Measurements from ENCODE around the gene MYO15B.

GRCh38 chr17:75670868-75671267 lies 83.3 kb downstream of the MYO15B start:
- no peak for TF ChIP-seq EZH2phosphoT487 (IDR thresholded peaks at IDR 0.05; ENCODE audit: borderline replicate concordance, low read depth, low read length)
- TF ChIP-seq, protein P1, sequence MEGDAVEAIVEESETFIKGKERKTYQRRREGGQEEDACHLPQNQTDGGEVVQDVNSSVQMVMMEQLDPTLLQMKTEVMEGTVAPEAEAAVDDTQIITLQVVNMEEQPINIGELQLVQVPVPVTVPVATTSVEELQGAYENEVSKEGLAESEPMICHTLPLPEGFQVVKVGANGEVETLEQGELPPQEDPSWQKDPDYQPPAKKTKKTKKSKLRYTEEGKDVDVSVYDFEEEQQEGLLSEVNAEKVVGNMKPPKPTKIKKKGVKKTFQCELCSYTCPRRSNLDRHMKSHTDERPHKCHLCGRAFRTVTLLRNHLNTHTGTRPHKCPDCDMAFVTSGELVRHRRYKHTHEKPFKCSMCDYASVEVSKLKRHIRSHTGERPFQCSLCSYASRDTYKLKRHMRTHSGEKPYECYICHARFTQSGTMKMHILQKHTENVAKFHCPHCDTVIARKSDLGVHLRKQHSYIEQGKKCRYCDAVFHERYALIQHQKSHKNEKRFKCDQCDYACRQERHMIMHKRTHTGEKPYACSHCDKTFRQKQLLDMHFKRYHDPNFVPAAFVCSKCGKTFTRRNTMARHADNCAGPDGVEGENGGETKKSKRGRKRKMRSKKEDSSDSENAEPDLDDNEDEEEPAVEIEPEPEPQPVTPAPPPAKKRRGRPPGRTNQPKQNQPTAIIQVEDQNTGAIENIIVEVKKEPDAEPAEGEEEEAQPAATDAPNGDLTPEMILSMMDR (conservative IDR thresholded peaks at IDR 0.05; ENCODE audit: low read length): no peak

Data from OCI-LY7 (cell line).